MCF 10A (cell line): ENCODE measurements around the gene HOXA1. TPM values are rescaled to one million over a fixed set of nuclear protein-coding genes. Genes with fewer than 3 reads are reported as not detected.

ENCODE experiments used
- BruUV-seq: library from RNA; stranded (reverse); fragments of 400-500 nt; replicated peaks from 2 replicates; lab custom pipeline; 2021; lab: Mats Ljungman, UMichigan
- CTCF ChIA-PET: fragments of 300-600 bp; sonication (Branson Sonifier 250); formaldehyde crosslinking; extraction: SDS; loops from one replicate; lab custom pipeline; 2021; ENCODE audit warnings: antibody characterized with exemption, inconsistent platforms; lab: Yijun Ruan, JAX
- POLR2A ChIA-PET: fragments of 300-600, 350-650 bp; sonication (Branson Sonifier 250); formaldehyde crosslinking; extraction: SDS; loops from one replicate; lab custom pipeline; 2020; ENCODE audit warnings: antibody characterized with exemption, inconsistent platforms; lab: Yijun Ruan, JAX
- DNase-seq: peaks from one replicate; pipeline ENCODE4 v3.0.0-alpha.2; 2018; ENCODE audit not compliant: unreplicated experiment
- H3K27ac Mint-ChIP-seq: one replicate; pipeline ENCODE4 v1.8.0; 2022; ENCODE audit warnings: mild to moderate bottlenecking, low read depth, mixed read lengths; ENCODE audit not compliant: unreplicated experiment
- H3K27me3 Mint-ChIP-seq: one replicate; pipeline ENCODE4 v1.8.0; 2022; ENCODE audit warnings: mixed read lengths; ENCODE audit not compliant: insufficient read depth, unreplicated experiment
- H3K36me3 Mint-ChIP-seq: one replicate; pipeline ENCODE4 v1.8.0; 2022; ENCODE audit warnings: mild to moderate bottlenecking, moderate library complexity, mixed read lengths; ENCODE audit not compliant: insufficient read depth, unreplicated experiment
- H3K4me1 Mint-ChIP-seq: one replicate; pipeline ENCODE4 v1.8.0; 2022; ENCODE audit warnings: mixed read lengths; ENCODE audit not compliant: insufficient read depth, unreplicated experiment
- H3K4me3 Mint-ChIP-seq: one replicate; pipeline ENCODE4 v1.8.0; 2022; ENCODE audit warnings: mild to moderate bottlenecking, moderate library complexity, mixed read lengths; ENCODE audit not compliant: unreplicated experiment
- H3K9me3 Mint-ChIP-seq: one replicate; pipeline ENCODE4 v1.8.0; 2022; ENCODE audit warnings: mixed read lengths; ENCODE audit not compliant: unreplicated experiment
- CTCF ChIP-seq: fragments of 200-600 bp; IDR thresholded peaks from one replicate; pipeline ENCODE4 v1.8.0; 2022; ENCODE audit warnings: antibody characterized with exemption, mild to moderate bottlenecking; ENCODE audit not compliant: unreplicated experiment
- intact Hi-C: fragments of 100-400 bp; cut with micrococcal nuclease; formaldehyde crosslinking; loops from 2 replicates; pipeline ENCODE4 v1.14.1; 2022
- total RNA-seq: library from RNA; stranded (reverse); gene quantifications from 2 replicates; pipeline ENCODE4 v1.2.3, GENCODE V29; 2022

The HOXA1 gene
- total RNA-seq, 1 experiment from 2014 or later: 5.6 TPM

- H3K27ac Mint-ChIP-seq: peak overlapping the region; percentile 51
- H3K4me3 Mint-ChIP-seq: peak overlapping the region; percentile 80
- TF ChIP-seq CTCF: no peak
- CTCF ChIA-PET: interaction anchor here (0.6 to 4.5 kb wide), 12 partner anchors 9 to 449 kb away, joined by 3 to 19 read pairs (median 5); no protein-coding TSS in a partner anchor
- H3K9me3 Mint-ChIP-seq: no peaks in the 10 kb centered on the region
- DNase-seq: no peak
- no TSS peak for BruUV-seq
- no peaks in the 10 kb centered on the region for H3K27me3 Mint-ChIP-seq
- peaks cover 38% of the 10 kb centered on the region for H3K4me1 Mint-ChIP-seq
- peaks cover 7% of the 10 kb centered on the region for H3K36me3 Mint-ChIP-seq
- POLR2A ChIA-PET: interaction anchor here (0.6 to 3.2 kb wide), 17 partner anchors 10 to 927 kb away, joined by 3 to 60 read pairs (median 4); partner anchors contain the start of genes HOXA5 and SKAP2
- intact Hi-C loops: no loop called here
Measured at GRCh38 chr7:27131390-27131819, 35.6 kb upstream of the HOXA1 start.

- H3K4me3 Mint-ChIP-seq: peak within 1 kb of the TSS; percentile 80
- POLR2A ChIA-PET: interaction anchor here (0.6 to 3.2 kb wide), 16 partner anchors 11 to 926 kb away, joined by 3 to 60 read pairs (median 4); partner anchors contain the start of genes HOXA5 and SKAP2
- peak within 1 kb of the TSS; percentile 51 for H3K27ac Mint-ChIP-seq
- no peaks in the 10 kb centered on the region for H3K9me3 Mint-ChIP-seq
- CTCF ChIA-PET: interaction anchor here (0.6 to 4.5 kb wide), 14 partner anchors 10 to 449 kb away, joined by 3 to 19 read pairs (median 4); no protein-coding TSS in a partner anchor
- TSS peak; percentile 83 for BruUV-seq
- no peak for TF ChIP-seq CTCF
- H3K4me1 Mint-ChIP-seq: peaks cover 32% of the 10 kb centered on the region
- H3K27me3 Mint-ChIP-seq: no peaks in the 10 kb centered on the region
- peaks cover 7% of the 10 kb centered on the region for H3K36me3 Mint-ChIP-seq
- intact Hi-C loops: loop anchor here (1.0 kb wide), 1 partner anchor 15 kb away; no protein-coding TSS in a partner anchor
- peak; percentile 93 for DNase-seq
Measured at GRCh38 chr7:27130540-27131389, 35.0 kb upstream of the HOXA1 start, which contains the start of gene HOXA4. Gene HOXA4 (minus strand): TSS chr7:27130757. CDS start chr7:27130733, 24 bp downstream.

GRCh38 chr7:27129729-27130539 lies 34.1 kb upstream of the HOXA1 start:
- no peaks in the 10 kb centered on the region for H3K9me3 Mint-ChIP-seq
- H3K4me3 Mint-ChIP-seq: peak overlapping the region; percentile 80

More at GRCh38 chr7:27129729-27130539, 34.1 kb upstream of the HOXA1 start:
- POLR2A ChIA-PET: interaction anchor here (0.5 to 3.2 kb wide), 9 partner anchors 12 to 926 kb away, joined by 3 to 60 read pairs (median 8); partner anchors contain the start of genes HOXA5 and SKAP2
- peaks cover 7% of the 10 kb centered on the region for H3K36me3 Mint-ChIP-seq
- peak; percentile 25 for TF ChIP-seq CTCF
- intact Hi-C loops: loop anchor here (1.0 kb wide), 1 partner anchor 15 kb away; no protein-coding TSS in a partner anchor
- H3K27ac Mint-ChIP-seq: peak overlapping the region; percentile 51
- BruUV-seq: no TSS peak
- H3K4me1 Mint-ChIP-seq: peaks cover 26% of the 10 kb centered on the region
- DNase-seq: no peak
- CTCF ChIA-PET: interaction anchor here (0.8 to 4.5 kb wide), 6 partner anchors 12 to 448 kb away, joined by 3 to 19 read pairs (median 6); no protein-coding TSS in a partner anchor
- H3K27me3 Mint-ChIP-seq: no peaks in the 10 kb centered on the region
